Measurements from ENCODE around the gene MAP4K3. TPM values are rescaled to one million over a fixed set of nuclear protein-coding genes. Genes with fewer than 3 reads are reported as not detected.
A peak's percentile ranks its signal among the peaks of the same experiment; 100 is the strongest.

MAP4K3 gene
- total and polyA plus RNA-seq, 10 of the 15 experiments (the other 5 are each of a cell fraction or from before 2014, with no cell fraction given), result 0.04 to 0.95 (median 0.21) TPM; not detected in 1

DNA sequence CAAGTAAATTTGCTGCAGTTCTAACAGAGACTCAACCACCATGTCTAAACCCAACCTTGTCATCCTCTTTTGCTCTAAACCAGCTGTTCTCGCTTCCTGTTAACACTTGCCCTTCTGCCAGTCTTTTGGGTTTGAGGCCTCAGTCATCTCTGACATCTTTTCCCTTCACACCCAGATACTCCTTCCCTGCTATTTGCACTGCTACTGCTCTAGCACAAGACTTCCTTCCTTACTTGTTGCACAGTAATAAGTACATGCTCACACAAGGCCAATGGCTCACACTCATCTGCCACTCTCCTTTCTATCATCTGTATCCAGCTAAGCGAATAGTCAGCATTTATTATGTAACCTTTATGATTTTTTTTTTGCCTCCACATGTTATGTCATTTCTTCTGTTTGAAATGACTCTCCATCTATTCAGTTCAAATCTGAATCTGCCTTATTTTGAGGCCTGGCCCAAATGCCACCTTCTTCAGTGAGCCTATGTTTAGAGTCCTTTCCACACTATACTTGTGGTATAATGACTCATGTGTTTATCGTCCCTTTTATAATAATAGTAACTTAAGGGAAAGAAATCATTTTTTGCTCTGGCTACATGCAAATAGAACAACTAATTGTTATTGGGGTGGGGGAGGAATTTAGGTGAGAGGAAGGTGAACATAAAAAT lies 170.8 kb downstream of the MAP4K3 start (continued):
- TF ChIP-seq, protein P1, sequence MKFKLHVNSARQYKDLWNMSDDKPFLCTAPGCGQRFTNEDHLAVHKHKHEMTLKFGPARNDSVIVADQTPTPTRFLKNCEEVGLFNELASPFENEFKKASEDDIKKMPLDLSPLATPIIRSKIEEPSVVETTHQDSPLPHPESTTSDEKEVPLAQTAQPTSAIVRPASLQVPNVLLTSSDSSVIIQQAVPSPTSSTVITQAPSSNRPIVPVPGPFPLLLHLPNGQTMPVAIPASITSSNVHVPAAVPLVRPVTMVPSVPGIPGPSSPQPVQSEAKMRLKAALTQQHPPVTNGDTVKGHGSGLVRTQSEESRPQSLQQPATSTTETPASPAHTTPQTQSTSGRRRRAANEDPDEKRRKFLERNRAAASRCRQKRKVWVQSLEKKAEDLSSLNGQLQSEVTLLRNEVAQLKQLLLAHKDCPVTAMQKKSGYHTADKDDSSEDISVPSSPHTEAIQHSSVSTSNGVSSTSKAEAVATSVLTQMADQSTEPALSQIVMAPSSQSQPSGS (IDR thresholded peaks at IDR 0.05; ENCODE audit: low read length), result 0 out of 2 replicates have a peak, but pooled peaks have one; percentile 10
- TF ChIP-seq JUNB (IDR thresholded peaks at IDR 0.05) (peak; percentile 6; the same call in 1 of the 2 replicates), IKZF2 (IDR thresholded peaks at IDR 0.05) (peak; percentile 54 to 60; a peak in 3 of 4 replicates), MTA3 (IDR thresholded peaks at IDR 0.05; ENCODE audit: borderline replicate concordance, low read length) (peak; percentile 32; the same call in 1 of the 2 replicates), IRF4 (IDR thresholded peaks at IDR 0.05; ENCODE audit: low read depth, low read length) (peak; percentile 54; the same call in 1 of the 2 replicates)

DNA sequence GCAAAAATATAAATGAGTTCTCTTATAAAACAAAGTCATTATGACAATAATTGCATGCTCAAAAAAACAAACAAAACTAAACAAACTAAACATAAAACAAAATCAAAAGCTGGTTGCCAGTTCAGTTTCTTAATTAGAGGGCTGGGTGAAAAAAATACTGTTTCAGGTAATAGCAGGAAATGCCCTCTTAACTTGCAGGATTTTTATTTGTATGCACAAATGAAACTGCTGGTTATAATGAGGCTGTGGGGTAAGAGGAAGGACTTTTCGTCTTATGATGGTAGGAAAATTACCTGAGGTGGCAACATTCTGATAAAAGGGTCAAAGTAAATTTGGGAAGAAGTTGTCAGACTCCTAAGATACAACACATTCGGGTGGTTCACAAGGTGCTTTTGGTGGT lies 171.8 kb downstream of the MAP4K3 start:
- FAIRE-seq, result no peak
- intact Hi-C loops (cut with micrococcal nuclease; ENCODE audit: unreplicated experiment) (loop anchor here (10.0 kb wide), 1 partner anchor 229 kb away; no protein-coding TSS in a partner anchor), in situ Hi-C loops (cut with MboI) (no loop called here)
- peaks cover 29% of the 10 kb centered on the region; the same call in 1 of the 2 replicates for H3K4me1 ChIP-seq (ENCODE audit: control insufficient read depth, insufficient read depth, low read length)
- H3K9me3 ChIP-seq (replicated peaks; ENCODE audit: control insufficient read depth, insufficient read depth, low read length), result no peaks in the 10 kb centered on the region
- SMC1A ChIA-PET (ENCODE audit: uncharacterized antibody, unreplicated experiment), result interaction anchor here (1.1 to 4.3 kb wide), 5 partner anchors 9 to 318 kb away, joined by 3 to 13 read pairs (median 4); no protein-coding TSS in a partner anchor
- H4K20me1 ChIP-seq (ENCODE audit: control insufficient read depth, insufficient read depth), result no peaks in the 10 kb centered on the region
- peak overlapping the region; percentile 14 for H3K27ac ChIP-seq (ENCODE audit: control insufficient read depth, insufficient read depth)
- H2AFZ ChIP-seq (ENCODE audit: control insufficient read depth, low read depth, low read length), result peak overlapping the region; percentile 35
- peak overlapping the region; percentile 61; the same call in 1 of the 2 replicates for H3K4me2 ChIP-seq (ENCODE audit: control insufficient read depth, insufficient read depth)
- no peak overlapping the region; the same call in 1 of the 2 replicates for H3K9ac ChIP-seq (ENCODE audit: control insufficient read depth, insufficient read depth, low read length)
- no peaks in the 10 kb centered on the region for H3K36me3 ChIP-seq (ENCODE audit: control insufficient read depth in 2 of 2, insufficient read depth in 2 of 2, low read length in 1 of 2)
- CTCF ChIA-PET, result interaction anchor here (0.8 kb wide), 1 partner anchor 36 kb away, joined by 3 read pairs; no protein-coding TSS in a partner anchor
- BruUV-seq (replicated peaks), result no TSS peak
- POLR2A ChIA-PET, result no interaction called here
- no peak overlapping the region for H3K4me3 ChIP-seq
- TF ChIP-seq FOXM1 (IDR thresholded peaks at IDR 0.05; ENCODE audit: low read depth, low read length), result no peak
- TF ChIP-seq, protein P2, sequence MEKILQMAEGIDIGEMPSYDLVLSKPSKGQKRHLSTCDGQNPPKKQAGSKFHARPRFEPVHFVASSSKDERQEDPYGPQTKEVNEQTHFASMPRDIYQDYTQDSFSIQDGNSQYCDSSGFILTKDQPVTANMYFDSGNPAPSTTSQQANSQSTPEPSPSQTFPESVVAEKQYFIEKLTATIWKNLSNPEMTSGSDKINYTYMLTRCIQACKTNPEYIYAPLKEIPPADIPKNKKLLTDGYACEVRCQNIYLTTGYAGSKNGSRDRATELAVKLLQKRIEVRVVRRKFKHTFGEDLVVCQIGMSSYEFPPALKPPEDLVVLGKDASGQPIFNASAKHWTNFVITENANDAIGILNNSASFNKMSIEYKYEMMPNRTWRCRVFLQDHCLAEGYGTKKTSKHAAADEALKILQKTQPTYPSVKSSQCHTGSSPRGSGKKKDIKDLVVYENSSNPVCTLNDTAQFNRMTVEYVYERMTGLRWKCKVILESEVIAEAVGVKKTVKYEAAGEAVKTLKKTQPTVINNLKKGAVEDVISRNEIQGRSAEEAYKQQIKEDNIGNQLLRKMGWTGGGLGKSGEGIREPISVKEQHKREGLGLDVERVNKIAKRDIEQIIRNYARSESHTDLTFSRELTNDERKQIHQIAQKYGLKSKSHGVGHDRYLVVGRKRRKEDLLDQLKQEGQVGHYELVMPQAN (conservative IDR thresholded peaks at IDR 0.05), result no peak
- TF ChIP-seq, protein P3, sequence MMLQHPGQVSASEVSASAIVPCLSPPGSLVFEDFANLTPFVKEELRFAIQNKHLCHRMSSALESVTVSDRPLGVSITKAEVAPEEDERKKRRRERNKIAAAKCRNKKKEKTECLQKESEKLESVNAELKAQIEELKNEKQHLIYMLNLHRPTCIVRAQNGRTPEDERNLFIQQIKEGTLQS (IDR thresholded peaks at IDR 0.05; ENCODE audit: borderline replicate concordance, extremely low read depth, low read depth, low read length), result no peak
- no peak for TF ChIP-seq RB1 (IDR thresholded peaks at IDR 0.05; ENCODE audit: borderline replicate concordance)
- TF ChIP-seq, protein P4, sequence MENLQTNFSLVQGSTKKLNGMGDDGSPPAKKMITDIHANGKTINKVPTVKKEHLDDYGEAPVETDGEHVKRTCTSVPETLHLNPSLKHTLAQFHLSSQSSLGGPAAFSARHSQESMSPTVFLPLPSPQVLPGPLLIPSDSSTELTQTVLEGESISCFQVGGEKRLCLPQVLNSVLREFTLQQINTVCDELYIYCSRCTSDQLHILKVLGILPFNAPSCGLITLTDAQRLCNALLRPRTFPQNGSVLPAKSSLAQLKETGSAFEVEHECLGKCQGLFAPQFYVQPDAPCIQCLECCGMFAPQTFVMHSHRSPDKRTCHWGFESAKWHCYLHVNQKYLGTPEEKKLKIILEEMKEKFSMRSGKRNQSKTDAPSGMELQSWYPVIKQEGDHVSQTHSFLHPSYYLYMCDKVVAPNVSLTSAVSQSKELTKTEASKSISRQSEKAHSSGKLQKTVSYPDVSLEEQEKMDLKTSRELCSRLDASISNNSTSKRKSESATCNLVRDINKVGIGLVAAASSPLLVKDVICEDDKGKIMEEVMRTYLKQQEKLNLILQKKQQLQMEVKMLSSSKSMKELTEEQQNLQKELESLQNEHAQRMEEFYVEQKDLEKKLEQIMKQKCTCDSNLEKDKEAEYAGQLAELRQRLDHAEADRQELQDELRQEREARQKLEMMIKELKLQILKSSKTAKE (IDR thresholded peaks at IDR 0.05; ENCODE audit: low read depth, poor library complexity, severe bottlenecking), result no peak
- TF ChIP-seq IKZF1 (conservative IDR thresholded peaks at IDR 0.05), result no peak
- no peak for TF ChIP-seq ASH2L (IDR thresholded peaks at IDR 0.05; ENCODE audit: borderline replicate concordance, low read depth)
- no peak for TF ChIP-seq NFIC (IDR thresholded peaks at IDR 0.05; ENCODE audit: low read depth, low read length)
- RAD21 ChIA-PET (ENCODE audit: unreplicated experiment), result interaction anchor here (0.9 to 1.2 kb wide), 3 partner anchors 54 to 463 kb away, joined by 3 read pairs; no protein-coding TSS in a partner anchor
- DNase-seq (ENCODE audit: low read depth, low spot score), result no peak
- H3K79me2 ChIP-seq (ENCODE audit: control insufficient read depth, insufficient read depth, low read length), result no peaks in the 10 kb centered on the region
- H3K27me3 ChIP-seq (replicated peaks in 1 of 2; ENCODE audit: control insufficient read depth in 2 of 2, insufficient read depth in 2 of 2, low read length in 1 of 2), result no peaks in the 10 kb centered on the region
- 0% methylated on average over 2 of the region's 2 CpGs for WGBS (ENCODE audit: insufficient coverage, insufficient replicate concordance, low lambda C conversion rate, missing lambda C conversion rate)
- peak; percentile 53 for ATAC-seq
